AG10803 (cell line): Measurements from ENCODE around the gene ADCY5.

ENCODE experiments used
- DNase-seq: peaks from one replicate; pipeline ENCODE4 v3.0.0; 2010; ENCODE audit warnings: low read depth
- H3K4me3 ChIP-seq: 2 replicates; pipeline ENCODE4 v1.5.1; 2011; ENCODE audit warnings: mild to moderate bottlenecking, low read length, control low read depth
- TF ChIP-seq, protein P1 (sequence below): conservative IDR thresholded peaks from 2 replicates; pipeline ENCODE4 v1.5.1; 2011; ENCODE audit warnings: mild to moderate bottlenecking, low read length, control low read depth, inconsistent platforms

Gene ADCY5

DNA sequence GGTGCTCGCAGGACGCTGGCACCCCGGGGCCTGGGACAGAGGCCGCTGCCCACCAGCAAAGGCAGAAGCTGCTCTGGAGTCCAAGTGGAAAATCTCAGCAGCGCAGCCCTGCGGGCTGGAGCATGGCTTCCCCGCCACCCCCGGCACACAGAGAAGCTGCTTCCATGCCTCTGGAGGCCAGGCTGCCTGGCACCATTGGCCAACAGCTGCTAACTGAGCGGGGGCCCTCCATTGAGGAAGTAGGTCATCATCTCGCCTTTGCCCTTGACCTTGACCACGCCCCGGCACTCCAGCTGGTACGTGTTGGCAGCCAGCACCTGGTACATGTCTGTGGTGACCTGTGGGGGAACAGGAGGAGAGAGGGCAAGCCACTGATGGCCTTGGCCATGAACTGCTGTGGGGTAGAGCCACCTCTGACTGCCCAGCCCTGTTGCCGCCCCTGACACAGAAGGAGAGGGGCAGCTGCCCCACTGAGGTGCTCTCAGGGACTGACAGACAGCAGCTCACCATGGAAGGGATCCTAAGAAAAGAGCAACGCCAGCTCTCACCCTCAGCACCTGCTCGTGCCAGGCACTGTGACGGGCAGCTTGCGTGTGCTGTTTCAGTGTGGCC, 164.4 kb downstream of the ADCY5 start:
- no peak for DNase-seq

DNA sequence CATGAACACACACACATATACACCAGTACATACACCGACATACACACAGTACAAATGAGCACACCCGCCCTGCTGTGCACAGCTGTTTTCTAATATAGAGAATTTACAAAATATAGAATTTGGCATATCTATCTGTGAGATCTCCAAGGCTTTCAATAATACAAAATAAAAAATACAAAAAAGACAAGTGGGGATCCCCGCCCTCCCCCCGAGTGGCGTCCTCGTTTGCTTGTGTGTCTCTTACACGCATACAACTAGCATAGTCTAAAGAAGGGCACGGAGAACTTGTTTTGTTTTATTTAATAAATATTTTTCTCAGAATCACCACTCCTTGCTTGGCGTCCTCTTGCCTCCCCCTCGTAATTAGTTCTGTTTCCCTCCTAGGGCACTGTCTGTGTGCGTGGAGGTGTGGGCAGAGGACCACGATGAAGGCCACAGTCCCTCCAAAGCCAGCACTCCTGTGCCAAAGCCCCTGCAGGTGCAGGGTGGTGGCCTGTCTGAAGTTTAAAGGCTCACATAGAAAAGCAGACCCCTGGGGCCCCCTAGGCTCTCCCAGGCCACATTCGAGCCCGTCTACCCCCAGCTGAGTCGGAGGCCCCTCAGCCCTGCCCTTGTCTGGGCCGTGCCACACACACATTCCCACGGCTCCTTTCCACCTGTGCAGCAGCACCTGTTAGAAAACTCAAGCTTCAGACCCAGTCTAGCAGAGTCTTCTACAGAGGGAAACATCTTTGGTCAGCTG, 165.1 kb downstream of the ADCY5 start:
- TF ChIP-seq, protein P1, sequence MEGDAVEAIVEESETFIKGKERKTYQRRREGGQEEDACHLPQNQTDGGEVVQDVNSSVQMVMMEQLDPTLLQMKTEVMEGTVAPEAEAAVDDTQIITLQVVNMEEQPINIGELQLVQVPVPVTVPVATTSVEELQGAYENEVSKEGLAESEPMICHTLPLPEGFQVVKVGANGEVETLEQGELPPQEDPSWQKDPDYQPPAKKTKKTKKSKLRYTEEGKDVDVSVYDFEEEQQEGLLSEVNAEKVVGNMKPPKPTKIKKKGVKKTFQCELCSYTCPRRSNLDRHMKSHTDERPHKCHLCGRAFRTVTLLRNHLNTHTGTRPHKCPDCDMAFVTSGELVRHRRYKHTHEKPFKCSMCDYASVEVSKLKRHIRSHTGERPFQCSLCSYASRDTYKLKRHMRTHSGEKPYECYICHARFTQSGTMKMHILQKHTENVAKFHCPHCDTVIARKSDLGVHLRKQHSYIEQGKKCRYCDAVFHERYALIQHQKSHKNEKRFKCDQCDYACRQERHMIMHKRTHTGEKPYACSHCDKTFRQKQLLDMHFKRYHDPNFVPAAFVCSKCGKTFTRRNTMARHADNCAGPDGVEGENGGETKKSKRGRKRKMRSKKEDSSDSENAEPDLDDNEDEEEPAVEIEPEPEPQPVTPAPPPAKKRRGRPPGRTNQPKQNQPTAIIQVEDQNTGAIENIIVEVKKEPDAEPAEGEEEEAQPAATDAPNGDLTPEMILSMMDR: no peak
- no peak for DNase-seq
- H3K4me3 ChIP-seq: no peak overlapping the region

More for the DNA sequence above, 164.4 kb downstream of the ADCY5 start:
- TF ChIP-seq, protein P1: no peak
- no peak overlapping the region for H3K4me3 ChIP-seq

DNA sequence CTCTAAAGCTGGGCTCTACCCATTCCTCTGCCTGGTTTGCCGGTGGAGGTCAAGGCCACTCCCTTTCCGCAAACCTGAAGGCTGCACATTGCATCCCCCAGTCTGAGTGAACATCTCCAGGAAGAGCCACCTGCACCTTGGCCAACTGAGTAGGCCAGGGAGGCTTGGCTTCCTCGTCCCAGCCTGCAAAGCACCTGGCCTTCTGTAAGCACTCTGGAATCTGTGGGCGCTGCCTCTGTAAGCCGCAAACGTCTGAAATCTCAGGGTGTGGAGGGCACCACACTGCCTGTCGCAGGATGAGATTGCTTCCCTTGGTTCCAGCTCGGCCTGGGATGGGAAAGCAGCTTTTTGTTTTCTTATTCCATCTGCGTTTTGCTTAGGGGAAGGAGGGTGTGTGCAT, 165.8 kb downstream of the ADCY5 start:
- TF ChIP-seq, protein P1: no peak
- DNase-seq: no peak
- H3K4me3 ChIP-seq: no peak overlapping the region

DNA sequence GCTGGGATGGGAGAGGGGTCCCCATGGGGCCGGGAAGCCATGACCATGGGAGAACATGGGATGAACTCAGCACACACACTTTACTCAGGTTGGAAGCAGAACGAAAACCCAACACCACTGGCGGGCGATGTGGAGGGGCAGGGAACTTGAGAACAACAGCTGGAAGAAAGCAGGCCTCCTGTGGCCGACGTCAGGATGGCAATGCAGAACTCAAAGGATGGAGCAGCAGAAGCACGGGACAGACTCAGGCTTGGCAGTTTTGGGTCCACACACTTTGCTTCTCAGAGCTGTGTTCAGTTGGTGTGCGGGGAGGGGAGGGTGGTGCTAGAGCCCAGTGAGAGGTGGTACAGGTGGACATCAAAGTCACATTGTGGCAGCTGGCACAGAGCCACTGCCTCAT, 166.4 kb downstream of the ADCY5 start:
- no peak for DNase-seq
- no peak overlapping the region for H3K4me3 ChIP-seq
- TF ChIP-seq, protein P1: no peak

DNA sequence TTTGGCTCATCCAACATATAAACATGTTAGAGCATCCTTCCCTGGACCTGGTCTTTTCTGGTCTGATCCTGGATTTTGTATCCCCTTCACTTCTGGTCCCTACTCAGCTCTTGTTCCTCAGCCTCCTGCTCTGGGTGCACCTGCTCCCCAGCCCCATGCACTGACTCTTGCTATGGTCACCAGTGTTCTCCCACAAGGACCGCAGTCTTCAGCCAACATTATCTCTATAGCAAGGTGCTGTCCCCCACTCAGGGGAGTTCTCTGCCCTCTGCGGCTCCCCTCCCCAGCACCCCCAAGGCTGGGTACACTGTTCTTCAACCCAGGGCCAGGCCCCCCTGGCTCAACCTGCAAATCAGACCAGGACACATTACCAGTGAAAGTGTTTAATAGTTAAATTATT, 167.0 kb downstream of the ADCY5 start:
- TF ChIP-seq, protein P1: no peak
- DNase-seq: no peak
- H3K4me3 ChIP-seq: no peak overlapping the region

DNA sequence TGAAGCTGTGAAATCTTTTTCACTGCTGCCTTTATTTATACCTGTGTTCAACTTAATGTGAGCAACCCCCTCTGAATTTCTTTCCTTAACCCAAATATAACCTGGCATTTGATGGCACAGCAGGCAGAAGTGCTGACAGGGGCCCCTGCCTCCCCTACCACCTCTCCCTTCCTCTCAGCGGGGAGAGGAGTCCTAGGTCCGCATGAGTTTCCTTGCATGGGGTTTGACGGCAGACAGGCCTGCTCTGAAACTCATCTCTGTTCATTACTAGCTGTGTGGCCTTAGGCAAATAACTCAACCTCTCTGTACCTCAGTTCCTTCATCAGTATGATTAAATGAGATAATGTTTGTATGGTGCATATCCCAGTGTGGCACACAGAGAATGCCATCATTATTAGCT, 167.5 kb downstream of the ADCY5 start:
- H3K4me3 ChIP-seq: no peak overlapping the region
- DNase-seq: no peak
- TF ChIP-seq, protein P1: no peak

DNA sequence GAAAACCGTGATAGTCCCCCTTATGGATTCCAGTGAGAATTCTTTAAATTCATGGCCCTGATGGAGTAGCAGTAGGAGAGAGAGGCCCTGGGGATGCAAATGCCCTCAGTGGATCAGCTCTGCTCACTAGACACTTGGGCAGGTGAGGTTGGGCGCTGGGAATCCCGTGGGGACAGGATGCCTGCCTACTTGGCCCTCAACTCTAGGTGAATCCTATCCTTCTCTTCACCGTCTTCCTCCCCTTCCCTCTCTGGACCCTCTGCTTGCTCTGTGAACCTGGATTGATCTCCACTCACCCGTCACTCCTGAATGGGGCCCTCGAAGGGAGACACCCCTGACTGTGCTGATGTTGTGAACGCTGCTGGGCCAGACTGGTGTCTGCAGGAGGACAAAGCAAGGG, 169.8 kb downstream of the ADCY5 start:
- TF ChIP-seq, protein P1: no peak
- H3K4me3 ChIP-seq: no peak overlapping the region
- no peak for DNase-seq
